ENCODE data around the gene TIAM1. TPM values are rescaled to one million over a fixed set of nuclear protein-coding genes. Genes with fewer than 3 reads are reported as not detected.

The TIAM1 gene
- total RNA-seq, 6 donors from 2014 or later = 13.4 to 32.1 (median 19.5) TPM

DNA sequence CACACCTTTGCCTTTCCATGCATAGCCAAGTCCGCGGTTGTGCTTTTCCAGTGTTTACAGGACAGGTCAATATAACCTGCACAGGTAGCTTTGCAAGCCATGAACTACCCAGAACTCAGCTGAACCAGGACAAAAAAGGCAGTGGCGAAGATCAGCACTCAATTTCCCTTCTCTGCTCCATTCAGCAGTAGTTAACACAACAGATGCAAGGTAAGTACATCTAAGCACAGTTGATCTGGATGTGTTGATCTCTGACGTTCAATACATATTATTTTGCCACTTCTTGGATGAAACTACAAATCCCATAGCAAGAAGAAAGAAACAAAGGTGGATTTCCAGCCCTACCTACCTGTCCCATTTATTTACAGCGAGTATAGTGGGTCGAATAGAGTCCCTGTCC is 159.2 kb downstream of the TIAM1 start:
- ATAC-seq (ENCODE audit: low FRiP score in 2 of 2) (no peak), DNase-seq (no peak)
- H3K4me1 ChIP-seq = no peaks in the 10 kb centered on the region
- no peak for TF ChIP-seq EP300 (IDR thresholded peaks at IDR 0.05)
- TF ChIP-seq, protein P1, sequence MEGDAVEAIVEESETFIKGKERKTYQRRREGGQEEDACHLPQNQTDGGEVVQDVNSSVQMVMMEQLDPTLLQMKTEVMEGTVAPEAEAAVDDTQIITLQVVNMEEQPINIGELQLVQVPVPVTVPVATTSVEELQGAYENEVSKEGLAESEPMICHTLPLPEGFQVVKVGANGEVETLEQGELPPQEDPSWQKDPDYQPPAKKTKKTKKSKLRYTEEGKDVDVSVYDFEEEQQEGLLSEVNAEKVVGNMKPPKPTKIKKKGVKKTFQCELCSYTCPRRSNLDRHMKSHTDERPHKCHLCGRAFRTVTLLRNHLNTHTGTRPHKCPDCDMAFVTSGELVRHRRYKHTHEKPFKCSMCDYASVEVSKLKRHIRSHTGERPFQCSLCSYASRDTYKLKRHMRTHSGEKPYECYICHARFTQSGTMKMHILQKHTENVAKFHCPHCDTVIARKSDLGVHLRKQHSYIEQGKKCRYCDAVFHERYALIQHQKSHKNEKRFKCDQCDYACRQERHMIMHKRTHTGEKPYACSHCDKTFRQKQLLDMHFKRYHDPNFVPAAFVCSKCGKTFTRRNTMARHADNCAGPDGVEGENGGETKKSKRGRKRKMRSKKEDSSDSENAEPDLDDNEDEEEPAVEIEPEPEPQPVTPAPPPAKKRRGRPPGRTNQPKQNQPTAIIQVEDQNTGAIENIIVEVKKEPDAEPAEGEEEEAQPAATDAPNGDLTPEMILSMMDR (IDR thresholded peaks at IDR 0.05) = no peak
- no peak for TF ChIP-seq POLR2A (IDR thresholded peaks at IDR 0.05)
- TF ChIP-seq POLR2AphosphoS5 (IDR thresholded peaks at IDR 0.05) = no peak
- no peaks in the 10 kb centered on the region for H3K36me3 ChIP-seq
- no peaks in the 10 kb centered on the region for H3K9me3 ChIP-seq
- no peak overlapping the region for H3K4me3 ChIP-seq
- H3K27ac ChIP-seq = no peak overlapping the region
- H3K27me3 ChIP-seq = no peaks in the 10 kb centered on the region
- WGBS, 2 donors = 92 to 94% methylated on average over 6 of the region's 6 CpGs

DNA sequence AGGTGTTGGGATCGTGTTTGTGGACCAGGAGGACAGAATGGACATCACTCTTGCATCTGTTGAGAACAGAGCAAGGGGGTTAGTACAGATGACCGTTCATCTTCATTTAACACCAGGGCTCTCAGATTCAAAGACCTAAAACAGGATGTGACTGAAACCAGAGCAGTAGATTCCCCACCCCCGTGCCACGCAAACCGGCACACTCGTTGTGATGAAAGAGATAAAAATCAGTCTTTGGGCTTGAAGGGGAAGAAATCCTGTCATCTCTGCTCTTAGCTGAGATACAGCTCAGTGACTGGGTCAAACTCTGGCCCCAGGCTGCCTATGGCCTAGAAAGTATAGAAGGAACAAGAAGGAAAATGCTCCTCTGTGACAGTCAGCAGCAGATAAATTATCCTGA is 159.6 kb downstream of the TIAM1 start:
- DNase-seq (no peak), ATAC-seq (ENCODE audit: low FRiP score in 2 of 2) (no peak)
- Histone ChIP-seq H3K9me3 (no peaks in the 10 kb centered on the region), H3K27me3 (no peaks in the 10 kb centered on the region), H3K4me1 (no peaks in the 10 kb centered on the region), H3K4me3 (no peak overlapping the region), H3K36me3 (no peaks in the 10 kb centered on the region), H3K27ac (no peak overlapping the region)
- TF ChIP-seq POLR2AphosphoS5 (IDR thresholded peaks at IDR 0.05) (no peak), EP300 (IDR thresholded peaks at IDR 0.05) (no peak), POLR2A (IDR thresholded peaks at IDR 0.05) (no peak)
- TF ChIP-seq, protein P1 (IDR thresholded peaks at IDR 0.05) = no peak
- 54 to 59% methylated on average over 6 of the region's 6 CpGs for WGBS, 2 donors

DNA sequence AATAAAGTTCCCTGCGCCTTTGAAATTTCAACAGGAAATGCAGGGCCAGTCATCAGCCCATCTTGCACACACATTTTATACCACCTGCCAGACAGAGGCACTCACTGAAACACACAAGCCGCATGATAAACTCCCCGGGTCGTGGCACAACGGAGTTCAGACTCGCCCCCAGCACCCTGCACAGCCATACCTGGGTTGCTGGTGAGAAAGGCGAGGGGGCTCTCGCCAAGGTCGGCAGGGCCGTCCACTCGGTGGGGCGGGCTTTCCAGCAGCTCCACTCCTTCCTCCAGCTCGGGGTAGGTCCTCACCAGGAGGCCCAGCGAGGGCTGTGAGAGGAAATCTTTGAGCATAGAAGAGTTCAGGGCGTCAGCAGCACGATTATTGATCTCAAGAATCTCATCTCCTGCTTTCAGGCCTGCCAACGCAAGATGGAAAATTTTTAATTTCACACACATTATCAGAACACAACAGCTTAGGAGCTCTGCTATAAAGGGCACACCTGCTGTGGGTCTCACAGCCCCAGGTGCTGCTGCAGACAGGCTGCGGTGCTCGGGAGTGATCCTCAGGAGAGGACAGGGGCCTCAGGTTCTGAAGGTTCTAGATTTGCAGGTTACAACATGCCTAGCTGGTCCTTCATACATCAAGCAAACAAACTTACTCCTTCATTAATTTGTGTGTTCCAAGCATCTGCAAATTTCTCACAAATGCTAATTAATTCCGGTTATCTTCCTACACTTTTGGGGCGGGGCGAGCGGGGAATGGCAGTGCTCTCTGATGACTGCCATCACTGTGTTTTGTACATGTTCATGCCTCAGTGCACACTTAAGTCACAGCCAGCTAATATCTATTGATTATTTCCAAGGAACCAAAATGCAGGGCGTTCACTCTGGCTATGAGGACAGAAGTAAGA is 161.6 kb downstream of the TIAM1 start:
- no peak for TF ChIP-seq POLR2A (IDR thresholded peaks at IDR 0.05)
- no peak for TF ChIP-seq POLR2AphosphoS5 (IDR thresholded peaks at IDR 0.05)
- TF ChIP-seq EP300 (IDR thresholded peaks at IDR 0.05) = no peak
- TF ChIP-seq, protein P1 (IDR thresholded peaks at IDR 0.05) = no peak
- Histone ChIP-seq H3K27me3 (no peaks in the 10 kb centered on the region), H3K36me3 (no peaks in the 10 kb centered on the region), H3K4me1 (peaks cover 0 to 6% (median under 1%) of the 10 kb centered on the region in 4 donors), H3K4me3 (no peak overlapping the region), H3K27ac (no peak overlapping the region), H3K9me3 (no peaks in the 10 kb centered on the region)
- ATAC-seq (ENCODE audit: low FRiP score in 2 of 2) (peak in 1 of 2 donors; percentile 24), DNase-seq (peak in 1 of 2 donors; percentile 61)
- 89 to 91% methylated on average over 23 to 24 of the region's 24 CpGs for WGBS, 2 donors

DNA sequence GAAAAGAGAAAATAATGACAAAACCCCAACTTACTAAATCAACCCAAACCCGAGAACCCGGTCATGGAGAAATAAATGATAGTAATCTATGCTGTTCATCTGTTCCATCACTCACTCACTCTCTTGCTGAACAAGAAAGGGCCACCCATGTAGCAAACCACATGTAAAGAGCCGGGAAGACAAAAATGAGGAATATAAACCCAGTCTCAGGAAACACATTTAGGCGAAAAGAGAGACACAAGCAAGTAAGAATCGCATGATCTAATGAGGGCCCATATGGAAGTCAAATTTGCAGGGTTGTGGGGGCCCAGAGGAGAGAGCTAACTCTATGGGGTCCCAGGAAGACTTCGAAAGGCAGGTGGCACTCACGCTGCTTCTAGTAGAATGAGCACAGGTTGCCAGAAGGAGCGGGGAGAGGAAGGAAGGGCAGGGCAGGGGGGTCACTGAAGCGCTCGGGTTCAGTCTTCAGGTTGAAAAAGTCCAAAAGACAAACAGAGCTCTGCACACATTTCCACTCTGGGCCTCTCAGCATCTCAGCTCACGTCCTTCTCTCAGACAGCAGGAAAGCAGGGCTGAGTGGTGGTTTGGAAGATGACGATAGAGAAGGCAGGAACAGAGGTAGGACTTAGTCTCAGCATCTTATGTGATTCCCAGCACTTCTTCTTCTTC is 162.8 kb downstream of the TIAM1 start:
- Histone ChIP-seq H3K4me3 (no peak overlapping the region), H3K4me1 (peaks cover 8 to 11% (median 8%) of the 10 kb centered on the region in 4 donors), H3K27me3 (no peaks in the 10 kb centered on the region), H3K36me3 (no peaks in the 10 kb centered on the region), H3K9me3 (no peaks in the 10 kb centered on the region), H3K27ac (no peak overlapping the region)
- TF ChIP-seq EP300 (IDR thresholded peaks at IDR 0.05) = no peak
- no peak for TF ChIP-seq POLR2AphosphoS5 (IDR thresholded peaks at IDR 0.05)
- no peak for TF ChIP-seq POLR2A (IDR thresholded peaks at IDR 0.05)
- TF ChIP-seq, protein P1 (IDR thresholded peaks at IDR 0.05) = no peak
- ATAC-seq (ENCODE audit: low FRiP score in 2 of 2) (no peak), DNase-seq (no peak)
- WGBS, 2 donors = 78 to 82% methylated on average over 12 of the region's 12 CpGs
